Measurements from ENCODE around the gene VAMP4. TPM values are rescaled to one million over a fixed set of nuclear protein-coding genes. Genes with fewer than 3 reads are reported as not detected.
"Not testable (repeated sequence)": the region's sequence is repeated elsewhere in the genome, so short reads cannot be mapped to it uniquely, and the experiment has no call there.

VAMP4 gene
- total and polyA plus RNA-seq, 4 donors: 6.6 to 20.9 (median 10.6) TPM

DNA sequence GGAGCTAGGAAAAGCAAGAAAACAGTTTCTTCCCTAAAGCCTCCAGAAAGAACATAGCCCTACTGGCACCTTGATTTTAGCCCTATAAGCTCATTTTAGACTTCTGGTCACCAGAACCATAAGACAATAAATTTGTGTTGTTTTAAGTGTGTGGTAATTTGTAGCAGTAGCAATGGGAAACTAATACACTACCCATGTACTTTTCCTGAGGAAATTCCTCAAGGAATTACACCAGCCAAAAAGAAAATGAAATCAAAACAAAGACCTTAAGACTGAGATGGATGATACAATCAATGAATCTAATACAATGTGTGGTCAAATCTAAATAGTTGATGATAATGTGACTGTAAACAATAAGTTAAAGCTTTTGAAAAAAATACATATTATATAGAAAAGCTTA is 11.8 kb downstream of the VAMP4 start:
- Histone ChIP-seq H3K27me3 (ENCODE audit: control insufficient read depth in 3 of 3, insufficient read depth in 3 of 3, low read length in 2 of 3) (no peaks in the 10 kb centered on the region), H3K27ac (ENCODE audit: low read depth in 1 of 2, low read length in 1 of 2) (no peak overlapping the region), H3K4me3 (no peak overlapping the region), H3K9me3 (ENCODE audit: control insufficient read depth in 4 of 4, insufficient read depth in 3 of 4, low read length in 3 of 4) (no peaks in the 10 kb centered on the region), H3K36me3 (ENCODE audit: control insufficient read depth in 4 of 4, insufficient read depth in 4 of 4, low read length in 4 of 4) (peaks cover 4 to 10% (median 9%) of the 10 kb centered on the region in 4 donors), H3K9ac (ENCODE audit: insufficient read depth in 1 of 2, low read length in 2 of 2) (no peak overlapping the region), H3K4me1 (ENCODE audit: control insufficient read depth in 5 of 5, insufficient read depth in 5 of 5, low read length in 5 of 5) (no peaks in the 10 kb centered on the region)
- no peak for DNase-seq
- TF ChIP-seq, protein P1, sequence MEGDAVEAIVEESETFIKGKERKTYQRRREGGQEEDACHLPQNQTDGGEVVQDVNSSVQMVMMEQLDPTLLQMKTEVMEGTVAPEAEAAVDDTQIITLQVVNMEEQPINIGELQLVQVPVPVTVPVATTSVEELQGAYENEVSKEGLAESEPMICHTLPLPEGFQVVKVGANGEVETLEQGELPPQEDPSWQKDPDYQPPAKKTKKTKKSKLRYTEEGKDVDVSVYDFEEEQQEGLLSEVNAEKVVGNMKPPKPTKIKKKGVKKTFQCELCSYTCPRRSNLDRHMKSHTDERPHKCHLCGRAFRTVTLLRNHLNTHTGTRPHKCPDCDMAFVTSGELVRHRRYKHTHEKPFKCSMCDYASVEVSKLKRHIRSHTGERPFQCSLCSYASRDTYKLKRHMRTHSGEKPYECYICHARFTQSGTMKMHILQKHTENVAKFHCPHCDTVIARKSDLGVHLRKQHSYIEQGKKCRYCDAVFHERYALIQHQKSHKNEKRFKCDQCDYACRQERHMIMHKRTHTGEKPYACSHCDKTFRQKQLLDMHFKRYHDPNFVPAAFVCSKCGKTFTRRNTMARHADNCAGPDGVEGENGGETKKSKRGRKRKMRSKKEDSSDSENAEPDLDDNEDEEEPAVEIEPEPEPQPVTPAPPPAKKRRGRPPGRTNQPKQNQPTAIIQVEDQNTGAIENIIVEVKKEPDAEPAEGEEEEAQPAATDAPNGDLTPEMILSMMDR (IDR thresholded peaks at IDR 0.05; ENCODE audit: control extremely low read depth, extremely low read depth): no peak
- no peak for ATAC-seq (ENCODE audit: insufficient read depth, low FRiP score)

DNA sequence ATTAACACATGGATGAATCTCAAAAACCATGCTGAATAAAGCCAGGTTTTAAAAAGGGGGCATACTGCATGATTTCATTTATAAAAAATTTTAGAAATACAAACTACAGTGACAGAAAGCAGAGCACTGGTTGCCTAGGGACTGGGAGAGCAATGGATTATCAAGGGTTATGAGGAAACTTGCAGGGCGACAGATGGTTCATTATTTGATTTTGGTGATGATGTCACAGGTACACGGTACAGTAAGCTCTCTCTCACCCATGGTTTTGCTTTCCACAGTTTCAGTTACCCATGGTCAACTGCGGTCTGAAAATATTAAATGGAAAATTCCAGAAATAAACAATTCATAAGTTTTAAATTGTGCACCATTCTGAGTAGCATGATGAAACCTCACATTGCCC is 14.1 kb downstream of the VAMP4 start:
- DNase-seq: no peak
- Histone ChIP-seq H3K4me3 (no peak overlapping the region), H3K9me3 (ENCODE audit: control insufficient read depth in 4 of 4, insufficient read depth in 3 of 4, low read length in 3 of 4) (peaks cover 0 to 2% (median 0%) of the 10 kb centered on the region in 4 donors), H3K27ac (ENCODE audit: low read depth in 1 of 2, low read length in 1 of 2) (no peak overlapping the region), H3K36me3 (ENCODE audit: control insufficient read depth in 4 of 4, insufficient read depth in 4 of 4, low read length in 4 of 4) (peaks cover 4 to 10% (median 9%) of the 10 kb centered on the region in 4 donors), H3K4me1 (ENCODE audit: control insufficient read depth in 5 of 5, insufficient read depth in 5 of 5, low read length in 5 of 5) (no peaks in the 10 kb centered on the region), H3K9ac (ENCODE audit: insufficient read depth in 1 of 2, low read length in 2 of 2) (no peak overlapping the region), H3K27me3 (ENCODE audit: control insufficient read depth in 3 of 3, insufficient read depth in 3 of 3, low read length in 2 of 3) (no peaks in the 10 kb centered on the region)
- TF ChIP-seq, protein P1 (IDR thresholded peaks at IDR 0.05; ENCODE audit: control extremely low read depth, extremely low read depth): no peak
- ATAC-seq (ENCODE audit: insufficient read depth, low FRiP score): no peak
- WGBS, 2 donors: 93 to 95% methylated on average over 3 of the region's 3 CpGs

DNA sequence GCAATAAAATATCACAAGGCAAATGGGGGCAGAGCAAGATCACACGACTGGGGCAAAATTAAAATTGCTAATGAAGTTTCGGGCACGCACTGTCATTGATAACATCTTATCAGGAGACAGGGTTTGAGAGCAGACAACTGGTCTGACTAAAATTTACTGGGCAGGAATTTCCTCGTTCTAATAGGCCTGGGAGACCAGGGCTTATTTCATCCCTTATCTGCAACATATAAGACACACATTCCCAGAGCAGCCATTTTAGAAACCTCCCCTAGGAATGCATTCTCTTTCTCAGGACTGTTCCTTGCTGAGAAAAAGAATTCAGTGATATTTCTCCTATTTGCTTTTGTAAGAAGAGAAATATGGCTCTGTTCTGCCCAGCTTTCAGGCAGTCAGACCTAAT is 18.7 kb downstream of the VAMP4 start:
- not testable (repeated sequence) for H3K4me3 ChIP-seq; H3K4me1 ChIP-seq (ENCODE audit: control insufficient read depth in 5 of 5, insufficient read depth in 5 of 5, low read length in 5 of 5); ATAC-seq (ENCODE audit: insufficient read depth, low FRiP score); H3K9ac ChIP-seq (ENCODE audit: insufficient read depth in 1 of 2, low read length in 2 of 2); DNase-seq; H3K27me3 ChIP-seq (ENCODE audit: control insufficient read depth in 3 of 3, insufficient read depth in 3 of 3, low read length in 2 of 3); H3K27ac ChIP-seq (ENCODE audit: low read depth in 1 of 2, low read length in 1 of 2); H3K9me3 ChIP-seq (ENCODE audit: control insufficient read depth in 4 of 4, insufficient read depth in 3 of 4, low read length in 3 of 4)
- WGBS, 2 donors: 98 to 99% methylated on average over 4 of the region's 4 CpGs
- H3K36me3 ChIP-seq (ENCODE audit: control insufficient read depth in 4 of 4, insufficient read depth in 4 of 4, low read length in 4 of 4): peaks cover 1 to 10% (median 8%) of the 10 kb centered on the region in 4 donors

DNA sequence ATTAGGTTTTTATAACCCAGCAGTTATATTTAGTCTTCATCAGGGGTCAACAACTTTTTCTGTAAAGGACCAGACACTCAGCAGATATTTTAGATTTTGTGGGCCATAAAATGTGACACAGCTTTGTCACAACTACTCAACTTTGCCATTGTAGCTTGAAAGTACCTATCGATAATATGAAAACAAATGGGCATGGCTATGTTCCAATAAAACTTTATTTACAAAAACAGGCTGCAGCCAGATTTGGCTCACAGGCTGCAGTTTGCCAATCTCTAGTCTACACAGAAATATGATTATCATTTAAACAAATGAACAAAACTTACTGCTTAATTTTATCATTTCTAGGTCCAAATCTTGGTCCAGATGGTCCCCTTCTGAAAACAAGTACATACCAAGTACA is 23.0 kb downstream of the VAMP4 start:
- Histone ChIP-seq H3K9ac (ENCODE audit: insufficient read depth in 1 of 2, low read length in 2 of 2) (no peak overlapping the region), H3K9me3 (ENCODE audit: control insufficient read depth in 4 of 4, insufficient read depth in 3 of 4, low read length in 3 of 4) (peaks cover 0 to 2% (median 0%) of the 10 kb centered on the region in 4 donors), H3K27ac (ENCODE audit: low read depth in 1 of 2, low read length in 1 of 2) (no peak overlapping the region), H3K4me3 (no peak overlapping the region), H3K36me3 (ENCODE audit: control insufficient read depth in 4 of 4, insufficient read depth in 4 of 4, low read length in 4 of 4) (peaks cover 0 to 4% (median 2%) of the 10 kb centered on the region in 4 donors), H3K27me3 (ENCODE audit: control insufficient read depth in 3 of 3, insufficient read depth in 3 of 3, low read length in 2 of 3) (no peaks in the 10 kb centered on the region), H3K4me1 (ENCODE audit: control insufficient read depth in 5 of 5, insufficient read depth in 5 of 5, low read length in 5 of 5) (peaks cover 0 to 10% (median 0%) of the 10 kb centered on the region in 5 donors)
- WGBS, 2 donors: 87 to 92% methylated on average over 1 of the region's 1 CpG
- peak in 2 of 3 donors; percentile 18 to 23 for DNase-seq
- TF ChIP-seq, protein P1 (IDR thresholded peaks at IDR 0.05; ENCODE audit: control extremely low read depth, extremely low read depth): no peak
- no peak for ATAC-seq (ENCODE audit: insufficient read depth, low FRiP score)
